Epithelial cell of esophagus (primary cell): Measurements from ENCODE around the gene AGPAT3.

Experiments used
- DNase-seq: peaks from one replicate; pipeline ENCODE4 v3.0.0; 2010; ENCODE audit warnings: low read depth
- H3K4me3 ChIP-seq: 2 replicates; pipeline ENCODE4 v1.5.1; 2011; ENCODE audit warnings: mild to moderate bottlenecking, low read length, control low read depth
- TF ChIP-seq, protein P1 (sequence below): IDR thresholded peaks from 2 replicates; pipeline ENCODE4 v1.5.1; 2011; ENCODE audit warnings: low read depth, mild to moderate bottlenecking, low read length, control low read depth, inconsistent platforms; ENCODE audit not compliant: insufficient read depth; ENCODE audit errors: missing control alignments

AGPAT3 gene

DNA sequence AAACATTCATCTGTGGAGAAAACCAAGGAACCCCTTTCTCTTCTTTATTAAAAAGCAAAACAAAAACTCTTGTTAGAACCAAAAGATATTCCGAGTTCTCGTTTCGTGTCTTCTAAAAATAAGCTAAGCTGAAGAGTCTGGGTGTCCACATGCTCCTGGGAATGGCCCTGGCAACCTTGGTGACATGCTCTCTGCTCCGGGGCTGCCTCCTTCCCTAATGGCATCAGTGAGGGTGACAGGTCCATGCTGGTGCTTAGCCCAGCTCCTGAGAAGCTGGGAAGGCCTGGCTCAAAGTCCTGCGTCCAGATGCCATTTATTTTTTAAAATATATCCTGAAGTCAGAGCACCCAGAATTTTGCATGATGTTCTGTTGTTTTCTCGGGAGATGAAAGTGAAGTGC is 122.5 kb downstream of the AGPAT3 start:
- DNase-seq: no peak
- TF ChIP-seq, protein P1, sequence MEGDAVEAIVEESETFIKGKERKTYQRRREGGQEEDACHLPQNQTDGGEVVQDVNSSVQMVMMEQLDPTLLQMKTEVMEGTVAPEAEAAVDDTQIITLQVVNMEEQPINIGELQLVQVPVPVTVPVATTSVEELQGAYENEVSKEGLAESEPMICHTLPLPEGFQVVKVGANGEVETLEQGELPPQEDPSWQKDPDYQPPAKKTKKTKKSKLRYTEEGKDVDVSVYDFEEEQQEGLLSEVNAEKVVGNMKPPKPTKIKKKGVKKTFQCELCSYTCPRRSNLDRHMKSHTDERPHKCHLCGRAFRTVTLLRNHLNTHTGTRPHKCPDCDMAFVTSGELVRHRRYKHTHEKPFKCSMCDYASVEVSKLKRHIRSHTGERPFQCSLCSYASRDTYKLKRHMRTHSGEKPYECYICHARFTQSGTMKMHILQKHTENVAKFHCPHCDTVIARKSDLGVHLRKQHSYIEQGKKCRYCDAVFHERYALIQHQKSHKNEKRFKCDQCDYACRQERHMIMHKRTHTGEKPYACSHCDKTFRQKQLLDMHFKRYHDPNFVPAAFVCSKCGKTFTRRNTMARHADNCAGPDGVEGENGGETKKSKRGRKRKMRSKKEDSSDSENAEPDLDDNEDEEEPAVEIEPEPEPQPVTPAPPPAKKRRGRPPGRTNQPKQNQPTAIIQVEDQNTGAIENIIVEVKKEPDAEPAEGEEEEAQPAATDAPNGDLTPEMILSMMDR: no peak
- no peak overlapping the region for H3K4me3 ChIP-seq

DNA sequence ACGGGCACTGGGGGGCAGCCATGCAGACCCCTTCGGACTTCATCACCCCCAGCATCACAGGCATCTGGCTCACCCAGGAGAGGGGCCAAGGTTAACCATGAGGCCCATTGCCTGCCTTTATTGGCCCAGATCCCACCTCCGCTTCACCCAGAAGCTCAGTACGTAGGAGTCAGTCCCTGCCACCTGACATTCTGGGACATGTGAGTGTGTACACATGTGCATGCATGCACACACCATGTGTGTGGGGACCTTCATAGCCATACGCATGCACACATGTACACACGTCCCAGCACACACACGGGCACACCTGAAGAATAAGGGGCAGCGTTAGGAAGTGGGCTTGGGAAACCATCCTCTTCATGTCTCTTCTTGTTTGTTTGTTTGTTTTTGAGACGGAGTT is 123.0 kb downstream of the AGPAT3 start:
- no peak overlapping the region for H3K4me3 ChIP-seq
- TF ChIP-seq, protein P1: no peak
- DNase-seq: no peak

DNA sequence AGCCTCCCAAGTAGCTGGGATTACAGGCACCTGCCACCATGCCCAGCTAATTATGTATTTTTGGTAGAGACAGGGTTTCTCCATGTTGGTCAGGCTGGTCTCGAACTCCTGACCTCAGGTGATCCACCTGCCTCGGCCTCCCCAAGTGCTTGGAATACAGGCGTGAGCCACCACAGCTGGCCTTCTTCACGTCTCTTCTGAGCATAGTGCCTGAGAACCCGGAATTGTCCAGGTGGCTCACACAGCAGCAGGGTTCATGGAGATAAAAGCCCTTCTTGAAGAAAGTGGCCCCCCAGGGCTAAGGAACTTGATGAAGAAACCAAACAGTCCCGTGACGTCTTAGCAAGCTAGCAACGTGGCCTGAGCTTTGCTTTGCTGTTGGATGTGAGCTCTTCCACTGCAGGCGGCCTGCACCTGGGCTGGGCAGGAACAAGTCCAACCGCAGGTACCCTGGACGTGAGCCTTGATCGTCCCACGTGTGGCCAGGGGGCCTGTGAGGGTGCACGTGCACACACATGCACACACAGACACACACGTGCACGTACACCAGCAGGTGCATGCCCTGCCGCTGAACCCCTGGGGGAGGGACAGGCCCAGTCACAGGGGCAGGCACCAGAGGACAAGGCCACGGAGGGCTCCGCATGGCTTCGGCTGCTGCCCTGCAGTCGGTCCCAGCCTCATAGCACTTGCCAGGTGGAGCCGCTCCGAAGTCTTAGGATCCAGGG is 123.6 kb downstream of the AGPAT3 start:
- H3K4me3 ChIP-seq: no peak overlapping the region
- TF ChIP-seq, protein P1: no peak
- no peak for DNase-seq

DNA sequence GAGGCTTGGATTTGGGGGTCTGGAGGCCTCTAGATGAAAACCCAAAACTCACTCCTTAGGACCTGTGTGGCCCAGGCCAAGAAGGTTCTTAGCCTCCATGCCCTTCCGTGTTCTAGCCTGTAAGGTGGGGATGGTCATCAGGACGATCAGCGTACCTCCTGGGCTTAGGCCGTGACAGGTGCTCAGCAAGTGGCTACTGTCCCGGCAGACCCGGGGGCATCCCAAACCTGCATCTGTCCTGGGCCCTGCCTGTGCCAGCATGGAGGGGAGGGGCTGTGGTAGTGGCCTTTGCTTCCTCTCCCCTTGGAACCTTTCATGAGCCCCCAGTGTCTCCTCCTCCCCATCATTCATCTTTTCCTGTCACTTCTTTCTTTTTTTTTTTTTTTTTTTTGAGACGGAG is 124.4 kb downstream of the AGPAT3 start:
- no peak overlapping the region for H3K4me3 ChIP-seq
- TF ChIP-seq, protein P1: no peak
- no peak for DNase-seq

DNA sequence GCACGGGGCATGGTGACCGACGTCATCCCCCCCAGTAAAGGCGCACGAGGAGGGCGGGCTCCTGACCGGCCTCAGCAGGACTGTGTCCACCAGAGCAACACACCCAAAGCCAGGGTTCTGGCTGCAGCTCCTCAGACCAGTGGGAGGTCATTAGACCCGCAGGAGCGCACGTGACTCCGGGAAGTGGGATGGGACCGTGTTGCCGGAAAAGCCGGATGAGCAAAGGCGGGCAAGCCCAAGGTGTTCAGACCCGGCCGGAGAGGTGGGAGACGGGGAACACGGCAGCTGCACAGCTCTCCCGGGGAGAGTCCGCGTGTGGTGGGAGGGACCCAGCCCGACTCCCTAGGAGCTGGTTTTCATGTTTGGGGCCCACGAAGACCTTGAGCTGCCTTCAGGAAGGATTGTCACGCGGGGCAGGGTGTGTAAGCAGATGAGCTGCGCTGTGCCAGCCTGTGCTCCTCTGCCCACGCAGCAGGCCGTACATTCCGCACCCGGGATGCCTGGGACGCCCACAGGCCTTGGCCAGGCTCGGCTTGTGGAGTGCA is 126.5 kb downstream of the AGPAT3 start:
- TF ChIP-seq, protein P1: no peak
- no peak overlapping the region for H3K4me3 ChIP-seq
- no peak for DNase-seq

DNA sequence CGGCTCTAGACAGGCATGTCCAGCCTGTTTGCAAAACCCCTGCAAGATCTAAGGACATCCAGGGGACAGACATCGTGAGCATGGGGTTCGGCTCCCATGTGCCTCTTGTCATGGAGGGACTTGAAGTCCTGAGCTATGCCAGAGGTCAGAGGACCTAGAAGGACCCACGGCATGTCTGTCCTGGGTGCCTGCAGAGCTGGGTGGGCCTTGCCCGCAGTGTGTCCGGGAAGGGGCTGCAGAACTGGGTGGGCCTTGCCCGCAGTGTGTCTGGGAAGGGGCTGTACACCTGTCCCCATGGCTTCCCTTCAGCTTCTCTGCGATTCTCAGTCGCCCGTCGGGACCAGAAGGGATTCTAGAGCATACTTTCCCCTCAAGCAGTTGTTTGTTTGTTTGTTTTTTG is 127.1 kb downstream of the AGPAT3 start:
- no peak overlapping the region for H3K4me3 ChIP-seq
- TF ChIP-seq, protein P1: no peak
- DNase-seq: no peak
